GM12801 (cell line): ENCODE measurements around the gene GASK1A.

Experiments used
- TF ChIP-seq, protein P1 (sequence below): IDR thresholded peaks from one replicate; pipeline ENCODE4 v1.5.1; 2011; ENCODE audit warnings: control low read depth; ENCODE audit not compliant: insufficient read length; ENCODE audit errors: extremely low read depth

Gene GASK1A

DNA sequence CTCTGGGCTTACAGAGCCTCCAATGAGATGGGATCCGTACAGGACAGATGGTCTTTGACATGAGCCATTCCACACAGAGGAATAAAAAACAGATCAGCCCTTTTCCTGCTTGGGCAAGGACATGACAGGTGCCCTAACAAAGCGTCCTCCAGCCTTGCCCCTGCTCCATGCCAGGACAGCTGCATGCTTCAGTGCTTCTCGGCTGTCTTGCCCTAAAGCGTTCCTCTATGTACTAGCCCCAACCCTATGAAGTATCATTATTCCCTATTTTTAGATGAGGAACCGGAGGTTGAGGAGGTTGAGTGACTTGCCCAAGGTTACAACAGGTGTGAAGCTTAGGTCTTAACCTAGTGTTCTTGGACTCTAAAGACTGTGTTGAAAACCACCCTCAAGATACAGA is 116.3 kb downstream of the GASK1A start:
- TF ChIP-seq, protein P1, sequence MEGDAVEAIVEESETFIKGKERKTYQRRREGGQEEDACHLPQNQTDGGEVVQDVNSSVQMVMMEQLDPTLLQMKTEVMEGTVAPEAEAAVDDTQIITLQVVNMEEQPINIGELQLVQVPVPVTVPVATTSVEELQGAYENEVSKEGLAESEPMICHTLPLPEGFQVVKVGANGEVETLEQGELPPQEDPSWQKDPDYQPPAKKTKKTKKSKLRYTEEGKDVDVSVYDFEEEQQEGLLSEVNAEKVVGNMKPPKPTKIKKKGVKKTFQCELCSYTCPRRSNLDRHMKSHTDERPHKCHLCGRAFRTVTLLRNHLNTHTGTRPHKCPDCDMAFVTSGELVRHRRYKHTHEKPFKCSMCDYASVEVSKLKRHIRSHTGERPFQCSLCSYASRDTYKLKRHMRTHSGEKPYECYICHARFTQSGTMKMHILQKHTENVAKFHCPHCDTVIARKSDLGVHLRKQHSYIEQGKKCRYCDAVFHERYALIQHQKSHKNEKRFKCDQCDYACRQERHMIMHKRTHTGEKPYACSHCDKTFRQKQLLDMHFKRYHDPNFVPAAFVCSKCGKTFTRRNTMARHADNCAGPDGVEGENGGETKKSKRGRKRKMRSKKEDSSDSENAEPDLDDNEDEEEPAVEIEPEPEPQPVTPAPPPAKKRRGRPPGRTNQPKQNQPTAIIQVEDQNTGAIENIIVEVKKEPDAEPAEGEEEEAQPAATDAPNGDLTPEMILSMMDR = no peak

DNA sequence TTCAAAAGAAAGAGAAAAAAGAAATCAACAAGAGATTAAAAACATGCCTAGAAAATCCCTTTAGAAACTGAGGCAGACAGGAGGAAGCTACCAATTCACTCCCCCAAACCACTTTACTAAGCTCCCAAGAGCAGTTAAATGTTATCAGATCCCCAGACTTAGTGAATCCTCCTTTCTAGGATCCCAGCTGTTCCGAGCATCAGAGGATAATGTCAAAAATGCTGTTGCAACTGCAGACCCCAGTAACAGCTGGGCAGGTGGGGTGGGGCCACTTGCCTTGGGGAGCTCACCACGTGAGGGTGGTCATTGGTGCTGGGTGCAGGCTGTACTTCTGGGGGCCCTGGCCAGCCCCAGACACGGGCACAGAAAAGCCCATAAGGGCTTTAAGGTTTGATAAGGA is 117.7 kb downstream of the GASK1A start:
- TF ChIP-seq, protein P1 = no peak

DNA sequence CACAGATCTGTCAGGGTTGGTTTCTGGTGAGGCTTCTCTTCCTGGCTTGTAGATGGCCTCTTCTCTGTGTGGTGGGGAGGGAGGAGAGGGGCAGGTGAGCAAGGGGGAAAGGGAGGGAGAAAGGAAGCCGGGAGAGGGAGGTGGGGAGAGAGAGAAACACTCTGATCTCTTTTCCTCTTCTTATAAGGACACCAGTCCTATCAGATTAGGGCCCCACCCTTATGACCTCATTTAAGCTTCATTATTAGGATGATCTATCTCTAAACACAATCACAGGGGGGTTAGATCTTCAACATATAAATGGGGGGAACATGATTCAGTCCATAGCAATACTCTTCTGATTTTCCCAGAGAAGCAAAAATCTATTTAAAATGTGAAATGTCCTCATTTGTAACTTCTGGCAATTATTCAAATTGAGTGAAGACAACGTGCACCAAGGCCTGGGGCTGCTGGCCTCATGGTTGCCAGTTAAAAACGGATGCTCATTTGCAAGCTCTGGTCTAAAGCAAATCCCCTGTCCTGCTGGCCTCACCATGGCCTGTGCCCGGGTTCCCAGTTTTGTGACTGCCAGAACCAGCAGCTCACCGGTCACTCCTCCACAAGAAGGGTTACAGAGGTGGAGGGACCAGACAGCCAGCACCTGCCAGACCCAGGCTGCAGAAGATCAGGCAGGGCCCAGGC is 118.4 kb downstream of the GASK1A start:
- TF ChIP-seq, protein P1 = no peak

DNA sequence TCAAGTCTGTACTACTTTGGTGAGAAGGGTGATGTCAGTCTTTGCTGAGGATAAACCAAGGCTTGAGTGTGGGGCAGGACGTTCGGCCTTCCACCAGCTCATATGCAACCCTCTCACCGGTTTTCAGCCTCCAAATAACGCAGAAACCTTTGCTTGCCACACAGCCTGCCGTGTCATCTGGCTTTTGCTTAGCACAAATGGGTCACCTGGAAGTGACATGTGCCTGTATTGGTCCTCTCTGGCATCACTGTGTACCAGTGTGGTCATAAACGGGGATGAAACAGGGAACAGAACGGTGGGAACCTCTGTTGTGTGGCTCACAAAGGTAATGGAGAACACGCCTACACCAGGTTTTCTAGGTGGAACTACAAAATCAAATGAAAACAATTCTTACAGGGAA is 119.7 kb downstream of the GASK1A start:
- TF ChIP-seq, protein P1 = no peak

DNA sequence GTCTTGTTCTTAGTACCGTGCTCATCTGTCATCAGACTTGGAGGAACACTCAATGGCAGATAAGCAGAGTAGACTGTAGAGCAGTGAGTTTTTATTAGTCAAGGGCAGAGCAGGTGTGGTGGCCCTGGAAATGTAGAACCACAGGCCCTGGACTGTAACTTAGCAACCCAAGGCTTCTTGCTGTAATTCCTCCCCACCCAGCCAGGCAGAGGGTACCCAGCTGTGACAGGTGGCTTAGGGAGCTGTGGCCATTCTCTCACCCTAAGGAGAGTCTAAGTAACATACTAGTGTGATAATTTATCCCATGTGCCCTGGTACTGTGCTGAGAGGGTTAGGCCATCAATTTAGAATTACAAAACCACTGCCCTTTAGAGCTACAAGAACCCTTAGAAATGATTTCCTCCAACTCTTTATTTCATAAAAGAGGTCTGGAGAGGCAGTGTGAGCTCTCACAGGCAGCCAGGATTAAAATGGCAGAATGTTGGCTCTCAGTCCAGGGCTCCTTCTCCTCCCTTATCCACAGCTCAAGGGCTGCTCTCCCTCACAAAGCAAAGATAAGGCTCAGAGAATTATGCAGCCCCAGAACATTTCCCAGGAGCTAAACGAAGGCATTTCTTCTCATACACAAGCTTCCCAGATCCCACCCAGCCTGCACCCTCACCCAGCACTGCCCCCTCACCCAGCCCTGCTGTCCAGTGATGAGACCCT is 123.8 kb downstream of the GASK1A start:
- TF ChIP-seq, protein P1 = no peak

DNA sequence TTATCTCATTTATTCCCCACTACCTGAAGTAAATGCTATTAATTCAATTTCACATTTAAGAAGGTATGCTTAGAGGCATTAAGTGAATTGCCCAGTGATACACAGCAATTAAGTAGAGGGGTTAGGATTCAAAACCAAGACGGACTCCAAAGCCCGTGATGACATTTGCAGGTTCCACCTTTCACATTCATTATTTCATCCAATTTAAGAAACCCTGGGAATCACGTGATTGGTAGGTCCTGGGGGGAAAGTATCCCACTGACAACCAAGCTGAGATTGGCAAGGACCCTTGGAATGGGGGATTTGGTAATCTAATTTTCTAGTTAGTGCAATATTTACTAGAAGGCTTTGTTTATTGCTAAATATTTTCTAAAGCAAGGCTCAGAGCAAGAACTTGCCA is 124.9 kb downstream of the GASK1A start:
- TF ChIP-seq, protein P1 = no peak

DNA sequence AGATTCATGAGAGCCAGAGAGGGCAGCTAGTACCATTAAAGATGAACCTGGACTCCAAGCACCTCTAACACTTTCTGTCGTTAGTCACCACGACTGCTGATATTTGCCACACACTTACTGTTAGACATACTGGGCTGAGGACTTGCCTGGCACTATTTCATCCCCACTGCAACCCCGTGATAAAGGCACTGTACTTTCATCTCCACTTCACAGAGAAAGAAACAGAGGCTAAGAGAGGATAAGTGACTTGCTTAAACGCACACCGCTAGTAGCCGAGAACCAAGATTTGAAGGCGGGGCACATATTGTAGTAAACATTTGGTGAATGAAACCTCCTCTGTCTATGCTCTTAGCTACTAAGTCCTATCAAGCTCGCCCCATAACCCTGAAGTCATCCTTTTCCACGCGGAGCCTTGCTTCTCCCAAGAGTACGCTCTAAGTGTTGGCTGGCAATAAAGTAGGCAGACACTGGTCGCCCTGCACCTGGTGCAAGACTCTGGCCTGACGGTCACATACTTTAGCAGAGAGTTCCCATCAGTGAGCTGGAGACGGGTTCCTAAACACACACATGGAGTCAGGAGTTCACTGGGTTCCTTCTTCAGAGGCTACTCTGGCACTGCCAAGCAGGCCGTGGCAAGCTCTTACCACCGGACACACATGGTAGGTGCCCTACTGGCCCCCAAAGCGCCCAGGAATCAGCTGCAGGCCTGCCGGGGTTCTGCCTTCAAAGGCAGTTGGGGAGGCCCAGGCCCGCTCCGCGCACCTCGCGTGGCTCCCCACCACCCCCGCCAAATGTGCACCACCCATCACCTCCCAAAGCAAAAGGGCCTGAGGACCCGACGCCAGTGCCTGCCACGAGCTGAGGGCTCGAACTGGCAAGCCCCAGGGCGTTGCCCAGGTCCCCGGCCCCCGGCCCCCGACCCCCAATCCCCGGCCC is 125.8 kb downstream of the GASK1A start:
- TF ChIP-seq, protein P1 = no peak
